Measurements from ENCODE around the gene MED13L. TPM values are rescaled to one million over a fixed set of nuclear protein-coding genes. Genes with fewer than 3 reads are reported as not detected.

The MED13L gene
- total RNA-seq, 2 experiments from 2014 or later: 74.7 to 76.9 TPM

DNA sequence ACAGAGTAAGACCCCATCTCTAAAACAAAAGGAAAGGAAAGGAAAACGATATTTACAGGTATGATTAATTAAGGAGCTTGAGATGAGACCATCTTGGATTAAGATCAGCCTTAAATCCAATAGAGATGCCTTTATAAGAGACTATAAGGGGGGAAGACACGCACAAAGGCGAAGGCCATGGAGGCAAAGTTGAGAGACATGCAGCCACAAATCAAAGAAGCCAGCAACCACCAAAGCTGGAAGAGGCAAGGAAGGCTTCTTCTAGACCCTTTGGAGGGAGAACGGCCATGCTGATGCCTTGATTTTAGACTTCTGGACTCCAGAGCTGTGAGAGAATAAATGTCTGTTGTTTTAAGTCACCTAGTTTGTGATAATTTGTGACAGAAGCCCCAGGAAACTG lies 39.6 kb upstream of the MED13L start:
- Mint-ChIP-seq H3K36me3 (ENCODE audit: low read depth) (no peaks in the 10 kb centered on the region), H3K4me1 (ENCODE audit: low read depth) (peaks cover 56% of the 10 kb centered on the region), H3K4me3 (no peak overlapping the region), H3K27ac (no peak overlapping the region), H3K9me3 (ENCODE audit: insufficient read depth) (no peaks in the 10 kb centered on the region), H3K27me3 (ENCODE audit: low read depth) (peaks cover 2% of the 10 kb centered on the region)
- CTCF ChIA-PET: no interaction called here
- no peak for DNase-seq
- POLR2A ChIA-PET: no interaction called here
- ATAC-seq: no peak

DNA sequence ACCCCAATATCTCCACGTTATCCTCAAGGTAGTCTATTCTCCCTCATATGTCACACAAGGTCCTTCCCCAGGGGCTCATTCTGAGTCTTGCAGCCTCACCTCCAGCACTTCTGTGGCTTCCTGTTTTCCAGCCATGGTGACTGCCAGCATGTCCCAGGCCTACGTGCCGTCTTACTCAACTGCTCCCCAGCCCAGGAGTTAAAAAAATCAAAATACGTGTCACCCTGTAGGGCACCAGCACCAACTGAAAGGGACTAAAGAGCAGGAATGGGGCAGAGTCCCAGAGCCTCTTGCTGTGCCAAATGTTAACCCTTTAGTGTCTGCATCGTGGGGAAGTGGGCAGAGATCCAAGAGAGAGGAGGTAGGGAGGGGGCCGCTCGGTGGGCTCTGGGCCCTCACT lies 37.0 kb upstream of the MED13L start:
- ATAC-seq: no peak
- H3K36me3 Mint-ChIP-seq (ENCODE audit: low read depth): no peaks in the 10 kb centered on the region
- peaks cover 5% of the 10 kb centered on the region for H3K9me3 Mint-ChIP-seq (ENCODE audit: insufficient read depth)
- H3K27me3 Mint-ChIP-seq (ENCODE audit: low read depth): peaks cover 2% of the 10 kb centered on the region
- CTCF ChIA-PET: no interaction called here
- H3K4me1 Mint-ChIP-seq (ENCODE audit: low read depth): peaks cover 35% of the 10 kb centered on the region
- no peak overlapping the region for H3K4me3 Mint-ChIP-seq
- DNase-seq: no peak
- H3K27ac Mint-ChIP-seq: no peak overlapping the region
- POLR2A ChIA-PET: interaction anchor here (1.3 kb wide), 1 partner anchor 11 kb away, joined by 3 read pairs; no protein-coding TSS in a partner anchor

DNA sequence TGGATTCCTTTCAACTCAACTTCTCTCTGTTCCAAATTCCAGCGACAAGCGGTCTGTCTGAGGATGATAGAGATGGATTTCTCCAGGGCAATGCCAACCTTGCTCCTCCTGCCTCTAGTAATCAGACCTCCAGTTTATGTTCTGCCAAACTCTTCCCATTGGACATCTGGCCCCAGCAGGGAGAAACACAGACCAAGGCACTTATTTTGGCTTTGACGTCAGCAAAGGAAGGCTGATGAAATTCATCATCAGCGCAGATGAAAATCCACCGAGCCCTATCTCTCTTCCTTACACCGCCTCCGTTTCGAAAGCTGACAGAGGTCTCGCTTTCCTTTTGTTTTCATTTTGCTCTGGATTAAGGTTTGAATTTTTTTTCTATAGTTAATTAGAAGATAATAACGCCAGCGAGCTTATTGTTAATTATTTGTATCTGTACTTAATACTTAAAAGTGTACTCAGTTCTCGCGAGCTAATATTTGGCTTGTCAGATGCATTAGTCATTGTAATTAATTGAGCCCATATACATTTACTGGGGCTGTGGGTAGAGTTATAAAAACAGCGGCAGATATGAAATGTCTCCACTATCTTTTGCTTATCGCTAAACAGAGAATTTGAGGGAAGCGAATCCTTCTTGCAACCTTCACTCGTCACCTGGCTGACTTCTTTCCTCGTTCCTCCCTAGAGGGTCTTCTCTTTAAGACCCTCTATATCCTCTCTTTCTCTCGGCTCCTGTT lies 35.9 kb upstream of the MED13L start:
- no peak for DNase-seq
- Mint-ChIP-seq H3K36me3 (ENCODE audit: low read depth) (no peaks in the 10 kb centered on the region), H3K4me3 (no peak overlapping the region), H3K9me3 (ENCODE audit: insufficient read depth) (peaks cover 10% of the 10 kb centered on the region), H3K27ac (no peak overlapping the region), H3K4me1 (ENCODE audit: low read depth) (peaks cover 27% of the 10 kb centered on the region), H3K27me3 (ENCODE audit: low read depth) (peaks cover 2% of the 10 kb centered on the region)
- POLR2A ChIA-PET: interaction anchor here (1.3 kb wide), 1 partner anchor 12 kb away, joined by 3 read pairs; no protein-coding TSS in a partner anchor
- CTCF ChIA-PET: interaction anchor here (1.7 kb wide), 1 partner anchor 35 kb away, joined by 3 read pairs; no protein-coding TSS in a partner anchor
- ATAC-seq: no peak

DNA sequence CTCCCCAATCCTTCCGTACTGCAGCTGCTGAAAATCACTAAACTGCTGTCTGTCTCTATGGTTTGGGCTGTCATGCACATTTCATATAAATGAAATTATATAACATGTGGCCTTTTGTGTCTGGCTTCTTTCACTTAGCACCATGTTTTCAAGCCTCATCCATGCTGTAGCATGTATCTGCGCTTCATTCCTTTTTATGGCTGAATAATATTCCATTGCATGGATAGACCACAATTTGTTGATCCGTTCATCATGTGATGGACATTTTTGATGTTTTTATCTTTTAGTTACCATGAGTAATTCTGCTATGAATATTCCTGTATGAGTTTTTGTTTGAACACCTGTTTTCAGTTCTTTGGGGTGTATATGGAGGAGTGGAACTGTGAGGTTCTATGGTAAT lies 32.6 kb upstream of the MED13L start:
- H3K4me1 Mint-ChIP-seq (ENCODE audit: low read depth): peaks cover 4% of the 10 kb centered on the region
- ChIA-PET POLR2A (no interaction called here), CTCF (no interaction called here)
- H3K4me3 Mint-ChIP-seq: no peak overlapping the region
- H3K27me3 Mint-ChIP-seq (ENCODE audit: low read depth): peaks cover 2% of the 10 kb centered on the region
- ATAC-seq (no peak), DNase-seq (no peak)
- no peak overlapping the region for H3K27ac Mint-ChIP-seq
- H3K36me3 Mint-ChIP-seq (ENCODE audit: low read depth): no peaks in the 10 kb centered on the region
- H3K9me3 Mint-ChIP-seq (ENCODE audit: insufficient read depth): peaks cover 10% of the 10 kb centered on the region

DNA sequence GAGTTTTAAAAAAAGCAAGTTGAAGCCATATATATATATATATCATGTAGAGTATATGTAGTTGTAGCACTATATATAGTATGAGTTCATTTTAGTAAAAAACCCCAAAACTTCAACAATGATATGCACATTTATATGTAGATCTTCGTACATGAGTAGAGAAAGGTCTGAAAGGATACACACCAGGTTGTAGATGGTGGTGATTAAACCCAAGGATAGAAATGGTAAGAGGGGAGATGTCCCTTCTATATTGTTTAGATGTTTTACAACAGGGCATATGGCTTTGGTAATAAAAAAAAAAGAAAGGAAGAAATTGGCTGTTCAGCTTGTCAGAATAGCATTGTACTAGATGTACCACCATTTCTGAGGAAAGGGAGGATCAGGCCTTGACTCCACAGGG lies 31.9 kb upstream of the MED13L start:
- H3K27me3 Mint-ChIP-seq (ENCODE audit: low read depth): peaks cover 2% of the 10 kb centered on the region
- CTCF ChIA-PET: no interaction called here
- POLR2A ChIA-PET: interaction anchor here (0.6 kb wide), 1 partner anchor 362 kb away, joined by 5 read pairs; no protein-coding TSS in a partner anchor
- no peak overlapping the region for H3K27ac Mint-ChIP-seq
- H3K4me1 Mint-ChIP-seq (ENCODE audit: low read depth): peaks cover under 1% of the 10 kb centered on the region
- ATAC-seq (no peak), DNase-seq (no peak)
- H3K9me3 Mint-ChIP-seq (ENCODE audit: insufficient read depth): peaks cover 10% of the 10 kb centered on the region
- no peak overlapping the region for H3K4me3 Mint-ChIP-seq
- no peaks in the 10 kb centered on the region for H3K36me3 Mint-ChIP-seq (ENCODE audit: low read depth)

DNA sequence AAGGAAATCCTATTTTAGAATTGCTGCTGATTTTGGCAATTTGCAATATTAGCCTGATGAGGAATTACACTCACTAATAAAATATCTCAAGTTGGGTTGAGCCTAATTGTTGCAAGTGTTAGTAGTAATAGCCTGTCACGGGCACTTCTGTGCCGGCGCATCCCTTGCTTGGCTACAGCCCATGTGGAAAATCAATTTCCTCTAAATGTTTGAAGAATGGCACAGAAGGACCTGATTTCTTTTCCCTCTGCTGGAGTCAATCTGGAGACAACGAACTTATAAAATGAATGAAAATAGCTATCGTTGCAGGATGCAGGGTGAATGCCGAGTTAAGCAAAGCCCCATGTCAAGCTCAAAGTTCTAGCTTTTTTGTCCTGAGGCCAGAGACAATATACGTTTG lies 31.2 kb upstream of the MED13L start:
- no peaks in the 10 kb centered on the region for H3K4me1 Mint-ChIP-seq (ENCODE audit: low read depth)
- ChIA-PET CTCF (no interaction called here), POLR2A (no interaction called here)
- peaks cover 2% of the 10 kb centered on the region for H3K27me3 Mint-ChIP-seq (ENCODE audit: low read depth)
- DNase-seq: no peak
- no peak for ATAC-seq
- H3K27ac Mint-ChIP-seq: no peak overlapping the region
- no peak overlapping the region for H3K4me3 Mint-ChIP-seq
- H3K36me3 Mint-ChIP-seq (ENCODE audit: low read depth): no peaks in the 10 kb centered on the region
- H3K9me3 Mint-ChIP-seq (ENCODE audit: insufficient read depth): peaks cover 10% of the 10 kb centered on the region

DNA sequence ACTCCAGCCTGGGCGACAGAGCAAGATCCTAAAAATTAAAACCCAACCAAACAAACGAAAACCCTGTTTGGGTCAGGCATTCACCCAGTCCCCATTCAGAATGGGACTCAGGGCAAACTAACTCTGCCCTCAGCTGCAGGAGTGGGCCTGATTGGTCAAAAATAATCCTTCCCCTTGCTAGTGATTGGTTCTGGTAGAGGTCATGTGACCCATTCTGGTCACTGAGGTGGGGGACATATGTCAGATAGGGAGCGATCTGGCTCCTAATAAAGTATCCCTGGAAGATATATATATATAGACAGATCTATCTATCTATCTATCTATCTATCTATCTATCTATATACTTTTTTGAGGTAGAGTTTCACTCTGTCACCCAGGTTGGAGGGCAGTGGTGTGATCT lies 29.5 kb upstream of the MED13L start:
- no peaks in the 10 kb centered on the region for H3K27me3 Mint-ChIP-seq (ENCODE audit: low read depth)

DNA sequence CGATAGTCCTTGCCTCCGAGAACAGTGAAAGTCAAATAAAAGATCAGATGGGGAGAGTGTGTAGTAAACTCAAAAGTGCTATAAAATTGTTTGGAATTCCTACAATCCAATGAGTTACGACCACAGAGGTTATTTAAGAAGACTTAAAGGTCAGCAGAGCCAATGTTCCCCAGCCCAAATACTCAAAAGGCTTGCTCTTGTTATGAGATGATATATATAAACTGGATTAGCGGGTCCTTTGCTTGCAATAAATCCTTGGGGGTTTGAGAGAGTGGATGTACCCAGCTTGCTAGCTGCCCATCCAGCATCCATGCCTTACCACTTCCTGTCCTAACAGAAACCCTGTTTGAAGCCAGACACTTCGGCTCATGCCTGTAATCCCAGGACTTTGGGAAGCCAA lies 29.0 kb upstream of the MED13L start:
- DNase-seq (no peak), ATAC-seq (no peak)
- H3K9me3 Mint-ChIP-seq (ENCODE audit: insufficient read depth): peaks cover 10% of the 10 kb centered on the region
- no peaks in the 10 kb centered on the region for H3K4me1 Mint-ChIP-seq (ENCODE audit: low read depth)
- no peak overlapping the region for H3K4me3 Mint-ChIP-seq
- H3K27ac Mint-ChIP-seq: no peak overlapping the region
- H3K27me3 Mint-ChIP-seq (ENCODE audit: low read depth): peaks cover under 1% of the 10 kb centered on the region
- ChIA-PET POLR2A (no interaction called here), CTCF (no interaction called here)
- H3K36me3 Mint-ChIP-seq (ENCODE audit: low read depth): no peaks in the 10 kb centered on the region

More for the DNA sequence above, 29.5 kb upstream of the MED13L start:
- ATAC-seq (no peak), DNase-seq (no peak)
- no peaks in the 10 kb centered on the region for H3K36me3 Mint-ChIP-seq (ENCODE audit: low read depth)
- H3K27ac Mint-ChIP-seq: no peak overlapping the region
- ChIA-PET POLR2A (no interaction called here), CTCF (no interaction called here)
- H3K9me3 Mint-ChIP-seq (ENCODE audit: insufficient read depth): peaks cover 10% of the 10 kb centered on the region
- no peak overlapping the region for H3K4me3 Mint-ChIP-seq
- no peaks in the 10 kb centered on the region for H3K4me1 Mint-ChIP-seq (ENCODE audit: low read depth)

DNA sequence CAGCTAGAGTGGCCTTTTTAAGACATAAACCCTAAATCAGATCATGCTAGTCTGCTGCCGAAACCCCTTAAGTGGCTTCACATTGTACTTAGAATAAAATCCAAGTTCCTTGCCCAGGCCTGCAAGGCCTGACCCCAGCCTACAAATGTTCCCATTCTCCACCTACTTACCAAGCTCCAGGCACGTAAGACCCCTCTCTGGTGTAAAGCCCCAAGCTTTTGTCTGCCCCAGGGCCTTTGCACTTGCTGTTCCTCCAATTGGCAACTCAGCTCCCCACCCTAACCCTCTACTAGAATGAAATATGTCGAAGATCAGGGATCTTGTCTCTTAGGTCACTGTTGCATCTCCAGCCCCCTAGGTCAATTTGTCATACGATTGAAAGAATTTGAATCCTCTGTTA lies 27.1 kb upstream of the MED13L start:
- POLR2A ChIA-PET: no interaction called here
- DNase-seq (no peak), ATAC-seq (no peak)
- H3K27ac Mint-ChIP-seq: no peak overlapping the region
- peaks cover 2% of the 10 kb centered on the region for H3K27me3 Mint-ChIP-seq (ENCODE audit: low read depth)
- H3K36me3 Mint-ChIP-seq (ENCODE audit: low read depth): no peaks in the 10 kb centered on the region
- H3K4me1 Mint-ChIP-seq (ENCODE audit: low read depth): no peaks in the 10 kb centered on the region
- peaks cover 5% of the 10 kb centered on the region for H3K9me3 Mint-ChIP-seq (ENCODE audit: insufficient read depth)
- CTCF ChIA-PET: no interaction called here
- no peak overlapping the region for H3K4me3 Mint-ChIP-seq

DNA sequence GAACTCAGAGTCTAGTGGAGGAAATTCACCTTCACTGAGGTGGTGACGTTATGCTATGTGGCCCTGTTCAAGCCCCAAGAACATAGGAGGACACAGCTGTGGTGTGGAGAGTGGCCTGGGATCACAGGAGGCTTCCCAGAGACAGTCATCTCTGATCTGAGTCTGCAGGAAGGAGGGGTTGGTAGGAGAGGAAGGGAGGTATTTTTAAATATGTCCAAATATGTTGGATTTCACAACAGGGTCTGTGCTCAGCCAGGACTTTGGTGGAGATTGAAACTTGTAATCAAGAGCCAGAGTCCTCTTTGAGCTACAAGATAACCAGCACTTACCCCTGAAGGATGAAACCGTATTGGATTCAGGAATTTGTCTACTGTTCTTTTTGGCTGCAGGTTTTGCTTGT lies 26.4 kb upstream of the MED13L start:
- Mint-ChIP-seq H3K9me3 (ENCODE audit: insufficient read depth) (peaks cover 3% of the 10 kb centered on the region), H3K27me3 (ENCODE audit: low read depth) (peaks cover 2% of the 10 kb centered on the region), H3K4me1 (ENCODE audit: low read depth) (no peaks in the 10 kb centered on the region), H3K27ac (no peak overlapping the region), H3K4me3 (no peak overlapping the region), H3K36me3 (ENCODE audit: low read depth) (no peaks in the 10 kb centered on the region)
- ATAC-seq (no peak), DNase-seq (no peak)
- CTCF ChIA-PET: no interaction called here
- POLR2A ChIA-PET: no interaction called here

DNA sequence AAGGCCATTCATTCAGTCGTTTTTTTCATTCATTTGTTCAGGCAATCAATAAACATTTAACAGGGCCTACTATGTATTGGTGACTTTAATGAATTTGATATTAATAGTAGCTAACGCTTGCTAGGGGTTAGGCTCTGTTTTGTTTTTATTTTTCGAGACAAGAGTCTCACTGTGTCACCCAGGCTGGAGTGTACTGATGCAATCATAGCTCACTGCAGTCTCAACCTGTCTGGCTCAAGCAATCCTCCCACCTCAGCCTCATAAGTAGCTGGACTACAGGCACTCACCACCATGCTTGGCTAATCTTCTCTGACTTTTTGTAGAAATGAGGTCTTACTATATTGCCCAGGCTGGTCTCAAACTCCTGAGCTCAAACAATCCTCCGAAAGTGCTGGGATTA lies 25.6 kb upstream of the MED13L start:
- ChIA-PET POLR2A (no interaction called here), CTCF (interaction anchor here (1.0 kb wide), 1 partner anchor 131 kb away, joined by 3 read pairs; no protein-coding TSS in a partner anchor)
- Mint-ChIP-seq H3K4me3 (no peak overlapping the region), H3K4me1 (ENCODE audit: low read depth) (no peaks in the 10 kb centered on the region), H3K27me3 (ENCODE audit: low read depth) (peaks cover 2% of the 10 kb centered on the region), H3K9me3 (ENCODE audit: insufficient read depth) (no peaks in the 10 kb centered on the region), H3K27ac (no peak overlapping the region), H3K36me3 (ENCODE audit: low read depth) (no peaks in the 10 kb centered on the region)
- DNase-seq: no peak
- ATAC-seq: no peak

DNA sequence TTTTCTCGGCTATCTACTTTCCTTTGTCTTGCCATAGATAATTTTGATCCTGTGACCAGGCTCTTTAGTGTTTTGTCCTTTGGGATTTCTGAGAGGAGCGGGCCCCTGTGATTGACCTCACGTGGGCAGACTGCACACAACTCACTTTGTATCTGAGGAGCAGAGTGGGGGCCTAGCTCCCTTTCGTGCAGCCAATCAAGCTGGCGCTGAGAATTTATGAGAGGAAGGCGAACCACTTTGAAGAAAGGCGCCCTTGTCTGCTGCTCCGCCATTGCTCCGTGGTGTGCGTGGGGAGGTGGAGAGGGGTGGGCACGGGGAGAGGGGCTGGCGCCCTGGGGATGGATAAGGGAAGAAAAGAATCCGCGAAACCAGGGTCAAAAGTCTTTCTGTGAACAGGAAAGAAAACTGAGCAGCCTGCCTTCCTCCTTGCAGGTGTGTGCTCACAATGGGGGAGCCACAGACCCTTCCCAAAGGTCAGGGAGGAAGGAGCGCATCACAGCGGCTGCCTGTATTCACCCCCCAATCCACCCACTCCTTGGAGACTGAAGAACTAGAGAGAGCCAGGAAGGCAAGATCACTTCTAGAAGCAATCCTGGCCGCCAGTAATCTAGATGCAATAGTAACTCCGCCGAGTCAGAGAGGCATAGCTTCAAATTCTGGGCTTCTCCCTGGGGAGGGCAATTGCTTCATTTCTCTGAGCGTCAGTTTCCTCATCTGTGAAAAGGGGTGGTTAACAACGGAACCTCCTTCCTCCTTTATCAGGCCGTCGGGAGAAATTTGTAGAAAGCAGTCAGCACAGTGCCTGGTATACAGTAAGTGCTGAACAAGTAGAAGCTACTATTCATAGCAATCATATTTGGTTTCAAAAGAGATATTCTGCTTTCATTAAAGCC lies 24.9 kb upstream of the MED13L start:
- CTCF ChIA-PET: interaction anchor here (1.0 kb wide), 1 partner anchor 131 kb away, joined by 3 read pairs; no protein-coding TSS in a partner anchor
- ATAC-seq (no peak), DNase-seq (no peak)
- Mint-ChIP-seq H3K4me1 (ENCODE audit: low read depth) (no peaks in the 10 kb centered on the region), H3K36me3 (ENCODE audit: low read depth) (no peaks in the 10 kb centered on the region), H3K9me3 (ENCODE audit: insufficient read depth) (no peaks in the 10 kb centered on the region), H3K27ac (no peak overlapping the region), H3K4me3 (no peak overlapping the region), H3K27me3 (ENCODE audit: low read depth) (peaks cover 2% of the 10 kb centered on the region)
- POLR2A ChIA-PET: no interaction called here

All from activated CD8-positive, alpha-beta T cell treated with anti-CD3 and anti-CD28 coated beads, Interleukin-2, amount 10 ng/mL, durations not matched to agents 7 days and 5 days (primary cell).